Tongue (tissue), 2 donors: Measurements from ENCODE around the gene TEAD1. TPM values are rescaled to one million over a fixed set of nuclear protein-coding genes. Genes with fewer than 3 reads are reported as not detected.
"Not testable (repeated sequence)": the region's sequence is repeated elsewhere in the genome, so short reads cannot be mapped to it uniquely, and the experiment has no call there.

Experiments
- DNase-seq: peaks from one replicate; pipeline ENCODE4 v3.0.0-alpha.2; 2015
- total RNA-seq: library from RNA; depleted of rRNA; stranded (reverse); fragments of >200 nt; gene quantifications from one replicate; pipeline ENCODE4 v1.2.3, GENCODE V29; 2014

TEAD1 gene
- total RNA-seq, 1 donor from 2014 or later, result 131 TPM

- peak; percentile 86 for DNase-seq
Observed at GRCh38 chr11:12864316-12865156, 190.3 kb downstream of the TEAD1 start.

DNA sequence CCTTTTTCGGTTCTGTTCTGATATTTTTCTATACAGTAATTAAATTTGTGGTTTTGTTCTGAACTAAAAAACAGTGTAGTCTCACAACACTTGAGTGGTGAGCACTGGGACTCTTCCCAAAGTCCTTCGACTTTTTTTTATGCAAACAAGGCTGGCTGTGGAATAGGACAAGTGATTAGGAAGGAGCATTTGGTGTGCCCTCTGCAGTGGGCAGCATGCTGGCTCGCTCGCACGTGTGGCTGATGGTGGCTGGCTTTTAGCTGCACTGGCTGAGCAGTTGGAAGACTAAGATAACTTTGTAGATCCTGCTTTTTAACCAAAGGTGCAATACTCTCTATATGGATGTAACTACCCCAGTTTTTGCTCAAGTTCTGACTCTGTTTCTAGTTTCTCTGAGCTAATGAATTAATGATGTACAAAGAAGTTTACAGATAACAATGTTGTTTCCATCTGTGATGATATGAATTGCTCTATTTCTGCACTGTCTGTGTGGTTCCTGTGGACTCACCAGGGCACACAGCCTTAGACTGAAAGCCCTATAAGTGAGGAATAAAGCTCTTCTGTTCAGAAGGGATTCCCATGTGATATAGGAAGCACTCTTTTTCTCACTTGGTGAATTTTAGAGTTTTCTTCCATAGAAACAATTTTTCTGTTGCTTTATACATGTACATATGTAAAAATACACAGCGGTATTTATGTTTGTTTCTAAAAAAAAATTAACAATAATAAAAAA lies 191.8 kb downstream of the TEAD1 start:
- no peak for DNase-seq

GRCh38 chr11:12867531-12867930 lies 193.3 kb downstream of the TEAD1 start:
- no peak for DNase-seq

GRCh38 chr11:12868315-12869073 lies 194.3 kb downstream of the TEAD1 start:
- no peak for DNase-seq

DNA sequence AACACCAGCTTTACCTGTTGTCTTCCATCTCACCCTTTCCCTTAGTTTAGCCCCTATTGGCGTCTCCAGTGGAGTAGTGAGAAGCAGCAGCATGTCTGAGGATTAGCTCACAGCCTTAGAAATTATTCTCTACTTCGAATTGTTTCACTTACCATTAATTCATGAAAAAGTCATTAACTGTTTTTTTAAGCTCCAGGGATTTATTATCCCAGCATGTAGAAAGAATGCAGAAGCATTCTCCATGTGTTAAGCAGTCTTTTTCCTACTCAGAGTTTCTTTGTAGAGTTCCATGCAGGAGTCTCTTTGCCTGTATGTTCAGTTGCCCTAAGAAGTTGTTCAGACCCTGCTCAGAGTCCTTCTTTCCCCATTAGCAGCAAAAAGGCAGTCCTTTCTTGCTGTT lies 197.0 kb downstream of the TEAD1 start:
- no peak for DNase-seq

- no peak for DNase-seq
Observed at GRCh38 chr11:12871788-12872321, 197.6 kb downstream of the TEAD1 start.

- no peak for DNase-seq
Observed at GRCh38 chr11:12876340-12876739, 202.1 kb downstream of the TEAD1 start.

- no peak for DNase-seq
Observed at GRCh38 chr11:12876988-12877387, 202.8 kb downstream of the TEAD1 start.

DNA sequence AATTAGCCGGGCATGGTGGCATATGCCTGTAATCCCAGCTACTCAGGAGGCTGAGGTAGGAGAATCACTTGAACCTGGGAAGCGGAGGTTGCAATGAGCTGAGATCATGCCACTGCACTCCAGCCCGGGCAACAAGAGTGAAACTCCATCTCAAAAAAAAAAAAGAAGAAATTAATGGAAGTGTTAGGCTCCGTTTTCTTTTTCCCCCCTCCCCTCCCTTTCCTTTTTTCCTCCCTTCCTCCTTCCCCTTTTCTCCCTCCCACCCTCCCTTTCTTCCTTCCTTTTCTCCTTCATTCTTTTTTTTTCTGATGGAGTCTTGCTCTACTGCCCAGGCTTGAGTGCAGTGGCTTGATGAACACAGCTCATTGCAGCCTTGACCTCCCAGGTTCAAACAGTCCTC lies 203.3 kb downstream of the TEAD1 start:
- DNase-seq, result not testable (repeated sequence)

DNA sequence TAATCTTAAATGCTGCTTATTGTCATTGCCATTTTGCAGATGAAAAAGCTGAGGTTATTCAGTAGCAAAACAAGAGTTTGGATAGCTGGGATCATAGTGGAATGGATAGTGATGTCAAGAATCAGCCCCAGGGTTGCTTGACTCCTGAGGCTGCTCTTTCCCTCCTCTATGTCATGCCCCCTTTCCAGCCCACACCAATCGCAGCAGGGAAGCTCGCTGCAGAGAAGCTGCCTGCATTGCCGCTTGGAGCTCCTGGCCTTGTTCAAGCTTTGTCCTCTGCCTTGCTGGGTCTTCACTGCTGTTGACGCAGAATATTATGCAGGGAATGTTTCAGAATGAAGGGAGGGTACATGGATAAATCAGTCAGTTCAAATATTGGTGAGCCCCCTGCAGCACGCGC lies 206.1 kb downstream of the TEAD1 start:
- DNase-seq, result no peak

- DNase-seq, result peak; percentile 33
Observed at GRCh38 chr11:12882670-12883069, 208.4 kb downstream of the TEAD1 start.

- no peak for DNase-seq
Observed at GRCh38 chr11:12884751-12885318, 210.6 kb downstream of the TEAD1 start.

DNA sequence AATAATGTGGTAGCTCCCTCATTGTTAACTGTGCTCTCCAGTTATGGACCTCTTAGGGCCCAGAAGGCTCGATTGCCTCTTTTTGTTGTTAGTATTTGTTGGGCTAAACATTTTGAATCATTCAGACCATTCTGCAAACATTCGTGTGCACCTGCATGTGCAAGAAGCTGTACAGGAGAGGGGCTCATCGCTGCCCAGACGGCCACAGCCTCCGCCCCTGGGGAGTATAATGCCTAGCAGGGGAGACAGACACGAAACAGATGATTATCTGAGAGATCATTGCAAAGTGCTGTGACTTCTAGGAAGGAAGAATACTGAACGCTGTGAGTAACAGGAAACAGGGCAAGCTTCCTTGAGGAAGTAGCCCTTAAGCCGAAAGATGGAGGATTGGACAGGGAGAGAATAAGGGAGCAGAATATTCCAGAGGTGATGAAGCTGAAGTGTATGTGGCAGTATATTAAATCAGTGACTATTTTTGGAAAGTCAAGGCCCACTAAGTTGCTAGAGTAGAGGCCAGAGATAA lies 211.6 kb downstream of the TEAD1 start:
- no peak for DNase-seq

DNA sequence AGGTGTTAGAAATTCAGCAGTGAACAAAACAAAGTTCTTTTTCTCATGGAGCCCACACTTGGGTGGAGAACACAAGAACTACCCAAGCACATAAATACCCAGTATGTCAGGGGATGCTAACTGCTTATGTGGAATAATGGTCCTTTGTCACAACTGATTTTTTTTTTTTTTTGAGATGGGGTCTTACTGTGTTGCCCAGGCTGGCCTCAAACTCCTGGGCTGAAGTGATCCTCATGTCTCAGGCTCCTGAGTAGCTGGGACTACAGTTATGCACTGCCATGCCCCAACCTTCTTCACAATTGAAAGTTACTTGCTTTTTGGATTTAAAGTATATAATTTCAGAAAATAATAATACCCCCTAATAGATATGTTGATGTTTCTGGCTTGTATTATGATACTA lies 212.3 kb downstream of the TEAD1 start:
- DNase-seq, result no peak

DNA sequence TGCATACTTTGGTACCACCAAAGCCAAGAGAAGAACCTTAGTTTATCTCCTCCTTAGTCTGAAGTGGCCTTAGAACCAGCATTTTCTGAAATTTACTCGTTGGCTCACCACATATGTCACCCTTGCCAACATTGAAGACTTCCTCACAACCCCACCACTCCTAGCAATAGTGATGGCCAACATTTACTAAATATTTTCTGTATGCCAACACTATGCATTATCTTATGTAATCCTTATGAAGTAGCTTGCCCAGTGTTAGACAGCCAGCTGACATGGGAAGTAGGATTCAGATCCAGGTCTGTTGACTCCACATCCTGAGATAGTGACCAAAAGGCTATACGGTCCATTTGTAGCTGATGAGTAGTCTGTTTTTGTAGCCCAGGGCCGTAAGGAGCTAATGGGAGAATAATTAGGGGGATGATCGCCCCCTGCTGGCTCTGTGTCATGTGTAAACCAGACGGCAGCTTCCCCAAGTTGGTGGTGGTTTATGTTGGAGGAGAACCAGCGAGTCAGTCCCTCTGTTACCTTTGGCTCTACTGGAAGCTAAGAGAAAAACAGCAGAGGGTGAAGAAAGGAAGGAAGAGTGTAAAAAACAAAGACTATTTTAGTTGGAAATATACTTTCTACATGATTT lies 214.4 kb downstream of the TEAD1 start:
- peak; percentile 92 for DNase-seq

- DNase-seq, result no peak
Observed at GRCh38 chr11:12889243-12889642, 215.0 kb downstream of the TEAD1 start.

DNA sequence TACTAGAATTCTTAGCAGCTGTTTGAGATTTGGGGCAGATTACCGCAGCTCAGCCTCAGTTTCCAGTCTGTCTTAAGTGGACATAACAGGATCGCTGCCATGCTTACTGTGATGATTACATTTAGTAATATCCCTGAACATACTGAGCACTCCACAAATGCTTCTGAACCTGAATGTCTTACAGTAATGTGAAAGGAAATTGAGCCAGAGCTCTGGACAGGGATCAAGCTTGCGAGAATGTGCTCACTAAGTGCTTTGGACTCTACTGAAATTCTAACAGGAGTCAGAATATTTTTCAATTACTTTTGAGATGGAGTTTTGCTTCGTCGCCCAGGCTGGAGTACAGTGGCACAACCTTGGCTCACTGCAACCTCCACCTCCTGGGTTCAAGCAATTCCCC lies 216.3 kb downstream of the TEAD1 start:
- DNase-seq, result no peak

- peak; percentile 82 for DNase-seq
Observed at GRCh38 chr11:12893787-12894672, 219.8 kb downstream of the TEAD1 start.

- peak; percentile 41 for DNase-seq
Observed at GRCh38 chr11:12897390-12897789, 223.2 kb downstream of the TEAD1 start.

GRCh38 chr11:12897867-12898266 lies 223.6 kb downstream of the TEAD1 start:
- DNase-seq, result peak; percentile 45
